Stimulated activated CD4-positive, alpha-beta T cell treated with anti-CD3 and anti-CD28 coated beads, Interleukin-12 subunit alpha, Interleukin-12 subunit beta, amount 100 ng/mL, for 48 hours (primary cell): Measurements from ENCODE around the gene DAPL1.
"Not testable (repeated sequence)": the region's sequence is repeated elsewhere in the genome, so short reads cannot be mapped to it uniquely, and the experiment has no call there.

Experiments
- DNase-seq, 3 donors: peaks; one replicate each; pipeline ENCODE4 v3.0.0-alpha.2; 2020; ENCODE audit warnings: low read depth in 2 of 3, low spot score in 1 of 3

DAPL1 gene

GRCh38 chr2:158818511-158818910 is 23.4 kb downstream of the DAPL1 start:
- no peak for DNase-seq

- DNase-seq: no peak
These were observed 27.1 kb downstream of the DAPL1 start for GRCh38 chr2:158822193-158822592.

GRCh38 chr2:158823486-158824237 is 28.5 kb downstream of the DAPL1 start:
- no peak for DNase-seq

- no peak for DNase-seq
These were observed 29.9 kb downstream of the DAPL1 start for GRCh38 chr2:158825021-158825420.

- DNase-seq: no peak
These were observed 31.8 kb downstream of the DAPL1 start for GRCh38 chr2:158826965-158827364.

GRCh38 chr2:158828378-158829164 is 33.5 kb downstream of the DAPL1 start:
- no peak for DNase-seq

- DNase-seq: no peak
These were observed 34.0 kb downstream of the DAPL1 start for GRCh38 chr2:158829167-158829566.

- DNase-seq: no peak
These were observed 35.1 kb downstream of the DAPL1 start for GRCh38 chr2:158830201-158830600.

- no peak for DNase-seq
These were observed 40.3 kb downstream of the DAPL1 start for GRCh38 chr2:158835431-158835830.

GRCh38 chr2:158837645-158838044 is 42.5 kb downstream of the DAPL1 start:
- DNase-seq: no peak

- DNase-seq: no peak
These were observed 46.7 kb downstream of the DAPL1 start for GRCh38 chr2:158841850-158842249.

- no peak for DNase-seq
These were observed 50.3 kb downstream of the DAPL1 start for GRCh38 chr2:158845444-158845843.

GRCh38 chr2:158845859-158846258 is 50.7 kb downstream of the DAPL1 start:
- DNase-seq: no peak

GRCh38 chr2:158847526-158847925 is 52.4 kb downstream of the DAPL1 start:
- DNase-seq: not testable (repeated sequence)

- DNase-seq: not testable (repeated sequence)
These were observed 53.2 kb downstream of the DAPL1 start for GRCh38 chr2:158848031-158848970.

- not testable (repeated sequence) for DNase-seq
These were observed 65.1 kb downstream of the DAPL1 start for GRCh38 chr2:158860179-158860578.

- DNase-seq: not testable (repeated sequence)
These were observed 66.5 kb downstream of the DAPL1 start for GRCh38 chr2:158861626-158862025.

GRCh38 chr2:158865469-158865868 is 70.4 kb downstream of the DAPL1 start:
- DNase-seq: not testable (repeated sequence)
